ENCODE results near the gene MRPS31.
"Not testable (repeated sequence)": the region's sequence is repeated elsewhere in the genome, so short reads cannot be mapped to it uniquely, and the experiment has no call there.

MRPS31 gene

DNA sequence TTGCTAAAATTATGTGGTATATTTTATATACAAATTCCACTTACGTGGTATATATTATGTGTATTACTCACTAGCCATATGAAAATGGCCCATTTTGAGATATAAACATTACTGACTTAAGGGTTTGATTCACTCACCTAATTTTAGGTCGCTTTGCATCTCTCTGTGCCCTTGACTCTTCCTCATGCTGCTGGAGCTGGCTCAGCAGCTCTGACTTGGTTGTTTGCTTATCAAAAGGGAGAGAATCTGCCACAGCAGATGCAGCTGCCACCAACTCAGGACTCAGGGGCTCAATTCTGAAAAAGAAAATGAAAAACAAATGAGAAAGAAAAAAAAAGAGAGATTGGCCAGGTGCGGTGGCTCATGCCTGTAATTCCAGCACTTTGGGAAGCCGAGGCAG, 12.2 kb downstream of the MRPS31 start:
- DNase-seq: no peak

- DNase-seq: no peak
These were observed 14.9 kb downstream of the MRPS31 start for GRCh38 chr13:40756042-40756441.

- DNase-seq: no peak
These were observed 15.8 kb downstream of the MRPS31 start for GRCh38 chr13:40755082-40755700.

GRCh38 chr13:40749327-40749726, 21.7 kb downstream of the MRPS31 start:
- DNase-seq: no peak

DNA sequence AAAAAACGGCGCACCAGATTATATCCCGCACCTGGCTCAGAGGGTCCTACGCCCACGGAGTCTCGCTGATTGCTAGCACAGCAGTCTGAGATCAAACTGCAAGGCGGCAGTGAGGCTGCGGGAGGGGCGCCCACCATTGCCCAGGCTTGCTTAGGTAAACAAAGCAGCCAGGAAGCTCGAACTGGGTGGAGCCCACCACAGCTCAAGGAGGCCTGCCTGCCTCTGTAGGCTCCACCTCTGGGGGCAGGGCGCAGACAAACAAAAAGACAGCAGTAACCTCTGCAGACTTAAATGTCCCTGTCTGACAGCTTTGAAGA, 35.8 kb downstream of the MRPS31 start:
- not testable (repeated sequence) for DNase-seq

- DNase-seq: peak in 1 of 2 experiments; percentile 23
These were observed 36.3 kb downstream of the MRPS31 start for GRCh38 chr13:40734536-40735231.

DNA sequence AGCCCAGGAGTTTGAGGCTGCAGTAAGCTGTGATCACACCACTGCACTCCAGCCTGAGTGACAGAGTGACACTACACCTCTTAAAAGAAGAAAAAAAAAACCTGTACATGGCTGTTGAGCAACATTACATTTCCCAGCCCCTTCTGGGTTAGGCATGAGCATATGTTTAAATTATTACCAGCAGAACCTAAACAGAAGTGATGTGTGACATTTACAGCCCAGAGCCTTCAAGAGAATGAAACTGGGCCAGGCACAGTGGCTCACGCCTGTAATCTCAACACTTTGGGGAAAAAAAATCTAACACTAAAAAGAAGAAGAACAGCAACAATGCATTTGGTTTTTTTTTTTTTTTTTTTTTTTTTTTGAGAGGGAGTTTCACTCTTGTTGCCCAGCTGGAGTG, 38.3 kb downstream of the MRPS31 start:
- no peak for DNase-seq

GRCh38 chr13:40728595-40728994, 42.4 kb downstream of the MRPS31 start:
- no peak for DNase-seq

- not testable (repeated sequence) for DNase-seq
These were observed 56.6 kb downstream of the MRPS31 start for GRCh38 chr13:40714433-40714832.

GRCh38 chr13:40706439-40706838, 64.6 kb downstream of the MRPS31 start:
- DNase-seq: no peak

GRCh38 chr13:40697711-40698110, 73.3 kb downstream of the MRPS31 start:
- DNase-seq: no peak

- peak in 1 of 2 experiments; percentile 18 for DNase-seq
These were observed 76.6 kb downstream of the MRPS31 start for GRCh38 chr13:40694426-40694825.

DNA sequence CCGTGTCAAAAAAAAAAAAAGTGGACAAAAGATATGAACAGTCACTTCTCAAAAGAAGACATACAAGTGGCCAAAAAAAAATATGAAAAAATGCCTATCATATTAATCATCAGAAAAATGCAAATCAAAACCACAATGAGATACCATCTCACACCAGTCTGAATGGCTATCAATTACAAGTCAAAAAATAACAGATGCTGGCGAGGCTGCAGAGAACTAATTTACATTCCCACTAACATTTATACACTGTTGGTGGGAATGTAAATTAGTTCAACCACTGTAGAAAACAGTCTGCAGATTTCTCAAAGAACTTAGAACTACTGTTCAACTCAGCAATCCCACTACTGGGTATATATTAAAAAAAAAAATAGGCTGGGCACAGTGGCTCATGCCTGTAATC, 78.0 kb downstream of the MRPS31 start:
- DNase-seq: peak; percentile 69 to 80

DNA sequence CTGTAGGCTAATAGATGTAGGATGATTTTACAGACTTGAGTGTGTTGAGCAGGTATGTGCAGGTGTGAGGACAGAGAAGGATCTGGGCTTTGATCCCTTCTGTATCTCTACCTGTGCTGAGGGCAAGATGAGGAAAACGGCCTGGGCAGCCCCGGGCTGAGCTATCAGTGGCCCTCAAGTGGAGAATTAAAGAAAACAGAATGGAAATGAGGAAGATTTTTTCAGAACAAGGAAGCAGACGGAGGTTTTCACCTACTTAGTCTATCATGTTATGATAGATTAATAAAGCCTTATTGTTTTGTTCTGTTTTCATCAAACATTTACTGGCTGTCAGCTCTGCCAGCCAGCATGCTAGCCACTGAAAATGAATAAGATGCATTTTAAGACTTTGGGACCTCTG, 82.2 kb downstream of the MRPS31 start:
- no peak for DNase-seq

DNA sequence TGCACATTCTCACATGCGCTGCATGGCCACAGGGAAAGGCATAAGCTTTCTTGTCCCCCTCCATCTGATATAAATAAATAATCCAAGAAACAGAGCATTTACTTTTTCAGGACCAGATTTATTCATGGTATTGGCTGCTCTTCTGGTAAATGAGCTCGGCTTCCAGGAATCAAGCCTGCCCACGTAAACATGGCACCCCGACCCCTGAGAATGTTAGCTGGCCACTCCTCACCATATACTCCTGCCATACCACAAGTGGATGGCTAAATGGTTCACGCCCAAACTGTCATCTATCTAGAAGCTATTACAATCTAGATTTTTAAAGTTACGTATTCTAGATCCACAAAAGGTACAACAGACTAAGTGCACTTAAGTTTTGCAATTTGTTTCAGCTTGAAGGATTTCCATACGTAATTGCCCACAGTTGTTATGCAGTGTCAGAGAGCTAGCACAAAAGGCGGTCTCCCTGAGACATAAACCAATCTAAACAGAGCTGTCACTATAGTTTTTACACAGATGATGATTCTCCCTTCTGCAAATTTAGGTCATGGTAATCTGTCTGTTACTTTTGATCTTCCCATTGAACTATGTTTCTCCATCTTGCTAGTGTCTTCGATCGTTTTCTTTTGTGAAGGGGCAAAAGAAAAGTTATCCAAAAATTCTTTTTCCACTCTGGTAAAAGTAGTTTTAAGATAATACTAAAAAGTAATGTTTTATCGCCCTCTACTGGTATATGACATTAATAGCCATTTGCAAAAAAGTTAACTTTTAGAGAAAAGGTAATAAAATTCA, 88.3 kb downstream of the MRPS31 start:
- peak in 1 of 2 experiments; percentile 49 for DNase-seq

DNA sequence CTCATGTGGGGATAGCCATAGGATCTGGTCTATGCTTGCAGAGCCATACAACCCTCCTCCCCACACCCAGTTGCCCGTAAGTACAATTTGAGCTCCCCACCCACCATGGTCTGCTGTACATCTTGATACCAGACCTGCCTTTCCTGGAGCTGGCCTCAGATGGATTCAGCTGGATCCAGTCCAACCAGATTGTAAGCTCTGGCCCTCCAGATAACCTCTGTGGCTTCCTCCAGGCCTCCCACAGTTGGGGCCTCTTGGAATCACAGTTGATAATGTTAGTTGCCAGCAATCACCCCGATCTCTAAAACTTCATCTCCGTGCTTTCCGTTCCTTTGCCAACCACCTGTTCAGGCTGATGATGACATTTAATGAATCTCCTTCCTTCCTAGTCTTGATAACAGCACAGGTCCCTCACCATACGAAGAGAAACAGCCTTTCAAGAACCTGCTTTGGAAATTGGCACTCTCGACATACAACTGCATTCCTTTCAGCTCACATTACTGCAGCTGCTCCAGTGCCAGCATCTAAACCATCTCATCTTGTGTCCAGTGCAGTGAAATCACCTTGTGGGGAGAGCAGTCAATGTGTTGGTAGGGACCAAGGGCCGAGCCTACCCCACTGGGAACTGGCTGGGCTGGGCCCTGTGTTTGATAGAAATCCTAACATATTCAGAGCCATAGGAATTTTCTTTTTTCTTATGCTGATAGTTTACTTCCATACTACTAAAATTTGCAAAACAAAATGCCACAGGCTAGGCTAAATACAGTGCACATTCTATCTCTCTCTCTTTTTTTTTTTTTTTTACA, 89.4 kb downstream of the MRPS31 start:
- no peak for DNase-seq

- DNase-seq: no peak
These were observed 90.2 kb downstream of the MRPS31 start for GRCh38 chr13:40680659-40681323.

DNA sequence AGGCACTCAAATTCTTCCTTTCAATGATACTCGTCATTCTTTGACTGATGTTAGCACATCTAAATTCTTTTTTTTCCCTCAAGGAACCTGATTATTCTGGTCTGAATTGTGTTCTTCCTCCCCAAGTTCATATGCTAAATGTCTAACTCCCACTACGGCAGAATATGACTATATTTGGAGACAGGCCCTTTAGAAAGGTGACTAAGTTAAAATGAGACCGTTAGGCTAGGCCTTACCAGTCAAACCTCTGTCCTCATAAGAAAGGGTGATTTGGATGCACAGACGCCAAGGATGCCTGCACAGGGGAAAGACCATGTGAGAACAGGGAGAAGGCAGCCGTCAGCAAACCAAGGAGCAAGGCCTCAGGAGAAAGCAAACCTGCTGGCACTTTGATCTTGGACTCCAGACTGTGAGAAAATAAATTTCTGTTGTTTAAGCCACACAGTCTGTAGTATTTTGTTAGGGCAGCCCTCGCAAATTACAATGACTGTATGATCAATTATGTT, 91.5 kb downstream of the MRPS31 start:
- no peak for DNase-seq
